Embryonic facial prominence (tissue), 1 donor: ENCODE data around the gene RELA.
"Not testable (repeated sequence)": the region's sequence is repeated elsewhere in the genome, so short reads cannot be mapped to it uniquely, and the experiment has no call there.

Experiments used
- DNase-seq: peaks from one replicate; pipeline ENCODE4 v3.0.0-alpha.2; 2016; ENCODE audit errors: extremely low spot score

RELA gene

DNA sequence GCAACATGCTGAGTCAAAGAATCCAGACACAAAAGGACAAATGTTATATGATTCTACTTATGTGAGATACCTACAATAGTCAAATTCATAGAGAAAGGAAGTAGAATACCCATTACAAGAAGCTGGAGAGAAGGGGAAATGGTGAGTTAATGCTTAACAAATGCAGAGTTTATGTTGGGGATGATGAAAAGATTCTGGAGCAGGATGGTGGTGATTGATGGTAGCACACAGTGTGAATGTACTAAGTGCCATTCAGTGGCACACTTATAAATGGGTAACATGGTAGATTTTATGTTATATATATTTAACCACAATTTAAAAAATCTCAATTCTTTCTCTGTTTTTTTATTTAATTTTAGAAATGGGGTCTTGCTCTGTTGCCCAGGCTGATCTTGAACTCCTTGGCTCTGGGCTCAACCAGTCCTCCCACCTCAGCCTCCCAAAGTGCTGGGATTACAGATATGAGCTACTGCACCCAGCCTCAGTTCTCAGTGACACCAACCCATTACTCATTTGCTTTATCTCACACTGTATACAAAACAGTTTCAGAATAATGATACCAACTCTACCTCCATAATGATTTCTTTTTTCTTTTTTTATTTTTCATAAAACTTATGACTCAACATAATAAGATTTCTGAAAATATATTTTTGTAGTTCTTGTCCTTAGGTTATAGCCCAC is 9.6 kb upstream of the RELA start:
- no peak for DNase-seq

DNA sequence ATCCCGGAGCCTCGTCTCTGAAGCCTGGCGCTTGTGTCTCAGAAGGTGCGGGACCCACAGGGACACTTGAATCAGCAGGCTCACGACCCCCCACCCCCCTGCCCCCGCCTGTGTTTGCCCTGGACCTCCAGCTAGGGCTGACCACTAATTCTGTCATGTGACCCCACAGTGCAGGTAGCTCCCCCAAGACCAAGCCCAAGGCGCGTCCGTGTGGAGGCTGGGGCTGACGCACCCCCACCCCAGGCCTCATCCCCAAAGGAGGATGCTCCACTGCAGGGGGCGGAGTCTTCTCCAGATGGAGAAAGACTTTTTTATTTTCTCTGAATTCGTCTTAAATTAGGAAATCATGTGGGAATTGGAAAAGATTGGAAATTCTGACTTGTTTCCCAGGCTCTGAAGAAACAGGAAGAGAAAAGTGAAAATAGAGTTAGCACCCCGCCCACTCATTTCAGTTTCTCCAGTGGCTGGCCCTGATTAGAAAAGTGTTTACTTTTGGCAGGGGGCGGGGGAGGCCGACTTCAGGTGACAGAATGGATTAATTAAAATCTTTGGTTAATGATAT is 1.0 kb upstream of the RELA start:
- DNase-seq, result peak; percentile 56

DNA sequence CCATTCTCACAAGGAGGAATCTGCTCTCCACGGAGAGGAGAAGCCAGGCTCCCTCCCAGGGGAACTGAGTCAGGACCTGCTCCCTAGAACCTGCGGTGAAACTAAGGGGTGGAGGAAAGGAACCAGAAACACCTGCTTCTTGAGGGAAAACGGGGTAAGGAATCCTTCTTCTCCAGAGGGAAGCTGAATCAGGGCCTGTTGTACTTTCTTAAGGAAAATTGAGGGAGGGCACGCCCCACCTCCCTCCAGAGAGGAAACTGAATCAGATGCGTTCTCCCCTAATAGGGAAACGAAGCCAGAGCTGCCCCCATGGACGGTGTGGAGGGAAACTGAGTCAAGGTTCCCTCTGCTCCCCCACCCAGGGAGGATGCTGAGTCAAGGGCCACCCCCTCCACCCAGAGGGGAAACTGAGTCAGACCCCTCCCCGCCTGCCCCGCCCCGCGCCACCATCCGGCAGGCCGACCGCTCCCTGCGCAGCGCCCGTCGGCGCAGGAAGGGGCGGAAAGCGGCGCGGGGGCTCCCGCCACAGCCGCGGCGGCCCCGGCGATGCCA is 393 bp downstream of the RELA start:
- DNase-seq, result no peak

DNA sequence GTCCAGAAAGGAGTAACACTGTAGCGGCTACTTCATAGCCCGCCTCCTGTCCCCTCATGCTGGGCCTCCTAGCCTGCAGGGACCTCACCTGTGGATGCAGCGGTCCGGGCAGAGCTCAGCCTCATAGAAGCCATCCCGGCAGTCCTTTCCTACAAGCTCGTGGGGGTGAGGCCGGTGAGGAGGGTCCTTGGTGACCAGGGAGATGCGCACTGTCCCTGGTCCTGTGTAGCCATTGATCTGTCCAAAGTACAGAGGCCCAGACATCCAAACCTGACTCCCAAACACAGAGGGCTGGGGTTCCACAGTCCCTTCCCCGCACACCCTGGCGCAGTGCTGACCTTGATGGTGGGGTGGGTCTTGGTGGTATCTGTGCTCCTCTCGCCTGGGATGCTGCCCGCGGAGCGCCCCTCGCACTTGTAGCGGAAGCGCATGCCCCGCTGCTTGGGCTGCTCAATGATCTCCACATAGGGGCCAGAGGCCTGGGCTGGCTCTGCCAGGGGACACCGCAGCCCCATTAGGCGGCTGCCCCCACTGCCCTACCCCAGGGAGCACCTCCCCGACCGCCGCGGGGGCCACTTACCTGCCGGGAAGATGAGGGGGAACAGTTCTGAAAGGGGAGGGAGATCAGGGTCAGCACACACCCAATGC is 993 bp downstream of the RELA start:
- DNase-seq, result no peak

DNA sequence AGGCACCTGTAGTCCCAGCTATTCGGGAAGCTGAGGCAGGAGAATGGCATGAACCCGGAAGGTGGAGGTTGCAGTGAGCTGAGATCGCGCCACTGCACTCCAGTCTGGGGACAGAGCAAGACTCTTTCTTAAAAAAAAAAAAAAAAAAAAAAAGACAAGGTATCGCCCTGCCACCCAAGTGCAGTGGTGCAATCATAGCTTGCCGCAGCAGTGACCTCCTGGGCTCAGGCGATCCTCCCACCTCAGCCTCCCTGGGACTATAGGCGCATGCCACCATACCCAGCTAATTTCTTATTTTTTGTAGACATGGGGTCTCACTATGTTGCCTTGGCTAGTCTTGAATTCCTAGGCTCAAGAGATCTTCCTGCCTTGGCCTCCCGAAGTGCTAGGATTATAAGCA is 1.8 kb downstream of the RELA start:
- DNase-seq, result not testable (repeated sequence)

DNA sequence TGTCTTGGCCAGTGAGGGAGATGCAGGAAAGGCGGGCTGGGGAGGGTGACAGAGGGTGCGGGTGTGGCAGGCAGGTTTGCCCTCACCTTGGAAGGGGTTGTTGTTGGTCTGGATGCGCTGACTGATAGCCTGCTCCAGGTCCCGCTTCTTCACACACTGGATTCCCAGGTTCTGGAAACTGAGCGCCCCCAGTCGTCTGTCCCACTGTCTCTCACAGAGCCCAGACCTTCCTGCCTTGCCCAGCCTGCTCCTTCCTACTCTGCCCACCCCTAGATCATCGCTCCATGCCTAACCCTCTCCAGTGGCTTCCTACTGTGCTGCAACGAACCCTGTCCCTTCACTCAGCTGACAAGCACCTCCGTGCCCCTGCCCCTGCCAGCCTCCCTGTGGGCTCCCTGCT is 2.7 kb downstream of the RELA start:
- DNase-seq, result no peak

DNA sequence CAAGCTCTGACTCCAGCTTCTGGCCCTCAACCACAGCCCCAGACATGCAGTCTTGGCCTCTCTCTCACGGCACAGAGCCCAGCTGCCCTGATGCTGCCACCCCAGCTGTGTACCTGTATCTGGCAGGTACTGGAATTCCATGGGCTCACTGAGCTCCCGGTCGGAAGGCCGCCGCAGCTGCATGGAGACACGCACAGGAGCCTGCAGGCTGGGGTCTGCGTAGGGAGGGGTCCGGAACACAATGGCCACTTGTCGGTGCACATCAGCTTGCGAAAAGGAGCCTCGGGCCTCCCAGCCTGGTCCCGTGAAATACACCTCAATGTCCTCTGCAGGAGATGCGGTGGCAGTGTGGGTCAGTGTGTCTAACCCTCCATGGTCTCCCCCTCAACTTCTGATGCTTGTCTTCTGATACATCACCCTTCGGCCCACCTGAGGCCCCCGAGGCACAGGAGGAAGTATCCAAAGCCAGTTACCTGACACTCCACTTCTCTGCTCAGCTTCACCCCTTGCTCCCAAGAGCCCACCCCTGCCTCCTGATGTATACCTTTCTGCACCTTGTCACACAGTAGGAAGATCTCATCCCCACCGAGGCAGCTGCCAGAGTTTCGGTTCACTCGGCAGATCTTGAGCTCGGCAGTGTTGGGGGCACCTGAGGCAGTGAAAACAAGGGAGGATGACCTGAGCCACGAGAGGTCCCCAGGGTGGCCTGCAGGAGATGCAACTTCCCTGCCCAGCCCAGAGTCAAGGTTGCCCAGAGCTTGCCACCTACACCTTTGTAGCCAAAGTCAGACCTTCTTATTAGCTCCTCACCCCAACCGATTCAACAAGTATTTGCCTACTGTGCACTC is 4.3 kb downstream of the RELA start:
- DNase-seq, result no peak

DNA sequence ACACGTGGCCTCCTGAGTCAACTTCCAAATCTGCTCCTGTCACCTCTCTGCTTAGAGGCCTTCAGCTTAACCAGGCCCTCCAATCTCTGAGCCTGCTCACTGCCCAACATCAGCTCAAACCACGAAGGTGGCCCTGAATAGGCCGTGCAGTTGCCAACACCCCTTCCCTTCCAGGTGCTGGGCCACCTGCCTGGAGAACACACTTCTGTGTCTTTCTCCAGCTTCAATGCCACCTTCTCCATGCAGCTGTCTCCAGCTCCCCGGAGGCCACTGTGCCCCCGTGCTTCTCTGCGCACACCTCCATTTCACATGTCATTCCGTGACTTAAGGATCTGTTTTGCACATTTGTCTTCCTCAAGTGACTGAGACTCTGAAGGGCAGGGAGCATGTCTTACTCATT is 5.3 kb downstream of the RELA start:
- no peak for DNase-seq

DNA sequence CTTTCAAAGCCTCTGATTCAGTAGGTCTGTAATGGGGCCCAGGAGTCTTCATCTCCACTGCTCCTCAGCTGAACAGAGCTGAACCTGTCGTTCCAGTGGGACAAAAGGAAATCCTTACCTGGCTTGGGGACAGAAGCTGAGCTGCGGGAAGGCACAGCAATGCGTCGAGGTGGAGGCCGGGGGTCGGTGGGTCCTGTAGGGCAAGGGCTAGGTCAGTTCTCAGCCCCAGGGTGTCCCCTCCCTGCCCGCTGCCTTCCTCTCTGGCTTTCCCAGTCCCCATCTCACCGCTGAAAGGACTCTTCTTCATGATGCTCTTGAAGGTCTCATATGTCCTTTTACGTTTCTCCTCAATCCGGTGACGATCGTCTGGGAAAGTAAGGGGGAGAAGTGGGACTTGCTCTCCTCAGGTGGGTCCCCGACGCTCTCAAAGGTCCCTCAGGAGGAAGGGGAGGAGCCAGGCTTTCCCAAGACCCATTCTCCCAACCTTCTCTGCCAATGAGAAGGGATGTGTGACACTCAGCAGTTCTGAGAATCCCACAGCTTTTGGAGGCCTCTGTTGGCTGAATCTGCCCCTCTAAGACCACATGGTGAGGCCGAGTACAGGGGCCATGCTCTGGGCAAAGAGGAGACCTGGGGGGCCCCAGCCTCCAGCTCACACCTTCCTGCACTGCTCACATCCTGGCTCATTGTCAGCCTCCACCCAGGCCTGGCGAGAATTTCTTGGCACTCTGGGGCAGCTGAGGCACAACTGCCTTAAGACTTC is 7.0 kb downstream of the RELA start:
- DNase-seq, result no peak

DNA sequence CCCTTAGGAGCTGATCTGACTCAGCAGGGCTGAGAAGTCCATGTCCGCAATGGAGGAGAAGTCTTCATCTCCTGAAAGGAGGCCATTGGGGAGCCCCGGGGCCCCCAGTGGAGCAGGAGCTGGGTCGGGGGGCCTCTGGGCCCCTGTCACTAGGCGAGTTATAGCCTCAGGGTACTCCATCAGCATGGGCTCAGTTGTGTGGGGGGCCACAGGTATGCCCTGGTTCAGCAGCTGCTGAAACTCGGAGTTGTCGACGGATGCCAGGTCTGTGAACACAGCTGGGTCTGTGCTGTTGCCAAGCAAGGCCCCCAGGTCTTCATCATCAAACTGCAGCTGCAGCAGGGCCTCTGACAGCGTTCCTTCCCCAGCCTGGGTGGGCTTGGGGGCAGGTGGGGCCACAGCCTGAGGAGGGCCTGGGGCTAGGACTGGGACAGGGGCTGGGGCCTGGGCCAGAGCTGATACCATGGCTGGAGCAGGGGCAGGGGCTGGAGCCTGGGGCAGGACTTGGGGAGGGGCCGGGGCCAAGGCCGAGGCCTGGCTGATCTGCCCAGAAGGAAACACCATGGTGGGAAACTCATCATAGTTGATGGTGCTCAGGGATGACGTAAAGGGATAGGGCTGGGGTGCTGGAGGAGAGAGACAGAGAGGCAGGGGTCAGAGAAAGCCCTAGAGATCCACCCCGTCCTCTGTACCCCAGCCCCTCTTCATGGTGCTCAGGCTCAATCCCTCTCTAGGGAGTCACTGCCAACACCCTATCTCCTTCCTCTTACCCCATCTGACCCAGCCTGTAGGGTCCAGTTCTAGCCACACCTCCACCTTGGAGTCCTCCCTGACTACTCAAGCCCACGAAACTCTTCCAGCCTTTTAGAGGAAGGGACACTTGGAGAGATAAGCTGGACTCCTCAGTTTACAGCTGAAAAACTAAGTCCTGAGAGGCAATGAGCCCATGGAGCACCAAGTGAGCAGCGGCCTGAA is 8.1 kb downstream of the RELA start:
- DNase-seq, result no peak

DNA sequence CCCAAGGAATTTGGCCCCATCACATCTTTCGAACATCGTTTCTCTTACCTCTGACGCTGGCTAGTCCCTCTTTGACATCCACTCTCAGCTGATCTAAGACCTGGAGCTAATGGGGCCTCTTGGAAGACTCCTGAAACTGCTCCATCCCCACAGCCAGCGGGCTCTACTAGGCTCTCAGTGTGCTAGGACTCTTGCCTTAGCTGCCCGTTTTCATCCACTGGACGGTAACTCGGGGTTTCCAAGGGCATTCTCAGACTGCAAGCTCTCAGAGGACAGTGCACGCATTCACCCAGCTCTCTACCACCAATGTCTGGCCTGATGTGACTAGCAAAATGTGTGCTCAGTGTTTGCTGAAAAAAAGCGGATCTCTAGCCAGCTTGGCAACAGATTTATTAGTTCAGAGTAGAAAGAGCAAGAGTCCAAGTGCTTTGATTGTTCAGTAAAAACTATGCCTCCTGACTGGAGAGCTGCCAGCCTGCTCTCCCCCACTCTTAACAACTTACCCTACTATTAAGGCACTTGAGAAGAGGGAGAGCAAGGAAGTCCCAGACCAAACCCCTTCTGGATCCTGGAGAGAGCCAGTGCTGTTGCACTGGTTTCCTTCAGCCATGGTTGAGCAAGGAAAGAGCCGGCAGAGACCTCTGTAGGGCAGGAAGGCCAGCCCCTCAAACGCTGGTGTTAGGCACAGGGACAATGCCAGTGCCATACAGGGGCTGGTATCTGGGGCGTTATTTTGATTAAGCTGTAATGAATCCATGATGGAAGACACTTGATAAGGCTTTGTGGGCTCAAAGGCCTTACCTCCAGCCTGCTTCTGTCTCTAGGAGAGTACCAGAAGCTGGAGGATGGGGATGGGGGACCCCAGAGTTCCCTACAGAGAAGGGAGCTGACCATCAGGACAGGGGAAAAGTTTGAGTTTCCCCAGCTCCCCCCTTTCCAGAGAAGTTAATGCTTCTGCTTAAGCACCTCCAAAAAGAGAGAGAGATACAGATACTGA is 9.2 kb downstream of the RELA start:
- DNase-seq, result no peak

DNA sequence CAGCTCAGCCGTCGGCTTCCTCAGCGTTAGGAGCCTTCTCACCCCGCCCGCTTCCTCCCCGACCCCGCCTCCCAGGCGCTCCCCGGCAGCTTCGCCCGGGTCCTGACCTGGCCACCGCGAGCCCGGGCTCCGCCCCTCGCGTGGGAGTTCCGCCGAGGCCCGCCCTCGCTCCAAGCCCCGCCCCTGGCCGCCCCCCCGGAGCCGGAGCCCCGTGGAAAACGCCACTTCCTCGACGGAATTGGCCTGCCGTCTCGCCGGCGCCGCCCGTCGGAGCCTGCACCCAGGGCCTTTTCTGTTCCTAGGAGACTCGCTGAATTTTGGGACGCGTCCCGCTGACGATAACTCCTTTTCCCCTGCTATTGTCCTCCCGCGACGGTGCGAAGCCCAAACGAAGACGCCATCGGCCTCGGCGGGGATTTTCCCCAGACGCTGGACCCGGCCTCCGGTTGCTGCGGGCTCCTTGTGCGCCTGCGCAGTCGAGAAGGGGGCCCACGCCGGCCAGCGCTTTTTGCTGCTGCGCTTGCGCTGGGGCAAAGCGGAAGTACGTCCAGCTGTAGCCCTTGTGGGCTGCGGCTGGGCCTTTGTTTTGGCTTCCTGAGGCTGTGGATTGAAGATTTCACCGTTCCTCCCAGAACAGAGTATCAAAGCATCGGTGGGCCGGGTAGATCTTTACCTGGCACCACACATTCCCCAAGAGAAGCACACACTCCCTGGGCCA is 10.0 kb downstream of the RELA start:
- DNase-seq, result peak; percentile 87

DNA sequence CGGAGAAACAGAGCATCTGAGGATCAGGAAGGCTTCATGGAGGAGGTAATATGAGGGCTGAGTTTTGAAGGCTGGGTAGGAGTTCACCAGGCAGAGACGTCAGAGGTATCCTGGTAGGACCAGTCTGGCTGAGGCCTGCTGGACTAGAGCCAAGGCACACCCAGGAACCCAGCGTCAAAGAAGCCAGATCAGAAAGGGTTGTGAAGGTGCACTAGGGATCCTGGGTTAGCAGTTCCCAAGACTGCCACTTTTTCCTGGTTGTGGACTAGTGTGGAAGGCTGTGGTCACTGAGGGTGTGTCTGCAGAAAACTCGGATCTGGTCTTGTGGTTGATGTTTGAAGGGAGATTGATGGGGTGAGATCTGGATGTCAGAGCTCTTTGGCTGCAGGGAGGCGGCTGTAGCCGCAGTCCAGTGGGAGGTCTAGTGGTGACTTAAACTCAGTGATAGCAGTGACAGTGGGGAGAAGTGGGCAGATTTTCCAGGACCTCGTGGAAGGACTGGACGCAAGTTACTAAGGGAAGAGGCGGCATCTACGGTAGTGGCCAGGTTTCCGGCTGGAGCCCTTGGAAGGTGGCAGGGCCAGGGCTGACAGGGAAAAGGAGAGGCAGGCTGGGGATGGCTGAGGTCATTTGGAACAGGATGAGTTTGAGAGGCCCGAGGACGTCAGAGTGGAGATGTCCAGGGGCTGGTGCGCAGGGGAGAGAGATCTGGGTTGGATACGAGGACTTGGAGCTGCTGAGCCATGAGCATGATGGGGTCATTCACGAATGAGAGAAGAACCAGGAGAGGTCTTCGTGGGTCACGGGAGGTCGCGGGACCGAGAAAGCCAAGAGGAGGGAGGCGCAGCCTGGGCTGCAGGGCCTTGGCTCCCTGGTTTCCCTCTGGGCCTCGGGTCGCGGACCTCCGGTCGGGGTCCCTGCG is 10.9 kb downstream of the RELA start:
- no peak for DNase-seq

DNA sequence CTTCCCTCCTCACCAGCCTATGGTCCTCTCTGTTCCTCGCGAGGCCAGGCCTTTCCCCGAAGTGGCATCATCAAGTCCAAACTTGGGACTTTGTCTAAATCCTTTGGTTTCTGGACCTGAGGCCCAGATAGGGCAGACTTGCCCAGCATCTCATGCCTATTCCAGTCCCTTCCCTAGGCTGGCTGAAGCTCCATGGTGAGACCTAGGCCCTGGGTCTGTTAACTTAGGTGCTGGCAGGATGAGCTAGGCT is 11.5 kb downstream of the RELA start:
- DNase-seq, result no peak

DNA sequence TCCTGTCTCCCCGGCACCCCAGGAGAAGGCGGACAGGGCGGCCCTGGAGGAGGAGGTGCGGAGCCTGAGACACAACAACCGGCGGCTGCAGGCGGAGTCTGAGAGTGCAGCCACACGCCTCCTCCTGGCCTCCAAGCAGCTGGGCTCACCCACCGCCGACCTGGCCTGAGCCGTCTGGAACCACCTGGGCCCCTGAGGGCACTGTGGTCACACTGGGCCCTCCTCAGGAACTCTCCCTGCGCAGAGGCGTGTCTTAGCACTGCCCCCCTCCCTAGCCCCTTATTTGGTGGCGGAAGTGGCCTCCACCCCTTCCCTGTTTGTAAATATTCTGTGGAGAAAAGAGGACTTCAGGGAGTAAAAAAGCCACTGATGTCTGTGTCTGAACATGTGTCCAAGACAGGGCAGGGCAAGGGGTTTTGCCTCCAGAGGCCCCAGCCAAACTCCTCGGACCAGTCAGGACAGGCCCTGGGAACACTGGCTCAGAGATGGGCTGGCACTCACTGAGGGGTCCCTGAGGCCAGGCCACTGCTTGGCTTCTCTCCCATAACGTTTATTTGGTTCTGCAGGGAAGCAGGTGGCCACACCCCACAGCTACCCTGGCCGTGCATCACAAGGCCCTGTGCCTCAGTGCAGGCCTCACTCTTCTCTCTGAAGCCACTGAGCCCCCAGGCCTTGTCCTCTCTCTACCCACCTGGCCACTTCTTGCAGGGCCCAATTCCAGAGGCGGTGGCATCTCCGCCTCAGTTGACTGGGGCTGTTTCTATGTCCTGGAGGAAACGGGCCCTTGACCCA is 12.0 kb downstream of the RELA start:
- no peak for DNase-seq

DNA sequence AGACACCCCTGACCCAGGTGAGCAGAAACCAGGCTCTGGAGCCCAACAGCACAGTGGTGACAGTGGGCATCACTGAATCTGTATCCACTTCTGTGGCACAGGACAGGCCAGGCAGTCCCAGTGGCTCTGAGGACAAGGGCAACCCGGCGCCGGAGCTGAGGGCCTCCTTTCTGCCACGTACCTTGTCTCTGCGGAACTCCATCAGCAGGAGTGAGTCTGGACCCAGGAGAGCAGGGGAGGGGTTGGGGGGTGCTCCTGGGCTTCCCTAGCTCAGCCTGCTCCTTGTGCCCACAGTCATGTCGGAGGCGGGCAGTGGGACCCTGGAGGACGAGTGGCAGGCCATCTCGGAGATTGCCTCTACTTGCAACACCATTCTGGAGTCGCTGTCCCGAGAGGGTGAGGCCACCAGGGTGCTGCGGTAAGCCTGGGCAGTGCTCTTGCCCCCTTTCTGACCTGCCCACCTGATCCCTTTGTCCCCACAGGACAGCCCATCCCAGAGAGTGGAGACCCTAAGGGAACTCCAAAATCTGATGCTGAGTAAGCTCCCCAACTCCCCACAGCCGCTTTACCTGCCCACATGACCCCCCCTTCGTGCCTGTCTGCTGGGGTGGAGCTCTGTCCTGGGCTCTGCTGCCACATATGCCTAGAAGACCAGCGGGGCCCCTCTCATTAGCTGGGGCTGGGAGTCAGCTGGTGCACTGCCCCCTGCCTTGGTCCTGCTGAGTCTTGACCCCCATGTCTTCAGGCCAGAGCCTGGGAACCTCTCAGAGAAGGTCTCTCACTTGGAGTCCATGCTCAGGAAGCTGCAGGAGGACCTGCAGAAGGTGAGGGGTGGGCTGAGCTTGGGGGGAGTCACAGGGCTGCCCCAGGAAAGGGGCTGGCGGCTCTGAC is 12.8 kb downstream of the RELA start:
- DNase-seq, result no peak
